Activated T-helper 17 cell treated with anti-CD3 and anti-CD28 coated beads, Interleukin-2, amount 50 U/mL, for 72 hours (primary cell): ENCODE measurements around the gene CKM. TPM values are rescaled to one million over a fixed set of nuclear protein-coding genes. Genes with fewer than 3 reads are reported as not detected.
"Not testable (repeated sequence)": the region's sequence is repeated elsewhere in the genome, so short reads cannot be mapped to it uniquely, and the experiment has no call there.

Source experiments
- ATAC-seq: fragments of 150-1000 bp; cut with Tn5 transposase; replicated peaks from 2 replicates; pipeline ENCODE4 v1.10.0; 2021; ENCODE audit warnings: mild to moderate bottlenecking, moderate library complexity
- H3K27ac Mint-ChIP-seq: one replicate; pipeline ENCODE4 v1.8.0; 2022; ENCODE audit warnings: mixed read lengths
- H3K27me3 Mint-ChIP-seq: one replicate; pipeline ENCODE4 v1.8.0; 2022; ENCODE audit warnings: mixed read lengths
- H3K36me3 Mint-ChIP-seq: one replicate; pipeline ENCODE4 v1.8.0; 2022; ENCODE audit warnings: low read depth, mild to moderate bottlenecking, mixed read lengths
- H3K4me1 Mint-ChIP-seq: one replicate; pipeline ENCODE4 v1.8.0; 2022; ENCODE audit warnings: mixed read lengths
- H3K4me3 Mint-ChIP-seq: one replicate; pipeline ENCODE4 v1.8.0; 2022; ENCODE audit warnings: mild to moderate bottlenecking, mixed read lengths
- H3K9me3 Mint-ChIP-seq: one replicate; pipeline ENCODE4 v1.8.0; 2022; ENCODE audit warnings: mixed read lengths
- total RNA-seq, 2 donors: library from RNA; stranded (reverse); gene quantifications; one replicate each; pipeline ENCODE4 v1.2.3, GENCODE V29; 2022

Gene CKM
- total RNA-seq, 2 donors from 2014 or later = not detected

DNA sequence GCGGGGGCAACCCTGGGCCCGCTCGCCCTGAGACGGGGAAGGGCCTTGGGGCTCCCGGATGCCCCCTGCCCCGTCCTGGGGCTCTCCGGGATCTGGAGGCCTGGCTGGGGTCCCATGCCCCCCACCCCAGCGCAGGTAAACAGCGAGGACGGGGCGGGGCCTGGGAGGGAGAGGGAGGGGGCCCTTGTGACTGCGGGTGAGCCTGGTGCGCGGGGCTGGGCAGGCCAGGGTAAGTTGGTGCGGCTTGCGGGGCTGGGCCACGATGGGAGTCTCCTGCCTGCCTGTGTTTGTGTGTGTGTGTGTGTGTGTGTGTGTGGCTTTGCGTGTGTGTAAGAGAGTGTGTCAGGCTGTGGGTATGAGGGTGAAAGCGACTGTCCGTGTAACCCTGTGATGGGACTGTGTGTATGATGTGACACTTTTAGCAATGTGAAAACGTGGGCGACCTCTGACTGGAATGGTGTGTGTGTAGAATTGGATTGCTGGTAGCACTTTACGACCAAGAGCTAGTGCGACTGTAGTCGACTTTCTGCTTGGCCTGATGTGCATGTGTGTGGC, 18.3 kb upstream of the CKM start:
- Mint-ChIP-seq H3K9me3 (no peaks in the 10 kb centered on the region), H3K27ac (no peak overlapping the region), H3K27me3 (peaks cover 26% of the 10 kb centered on the region), H3K4me1 (no peaks in the 10 kb centered on the region), H3K36me3 (no peaks in the 10 kb centered on the region), H3K4me3 (no peak overlapping the region)
- peak; percentile 7 for ATAC-seq

DNA sequence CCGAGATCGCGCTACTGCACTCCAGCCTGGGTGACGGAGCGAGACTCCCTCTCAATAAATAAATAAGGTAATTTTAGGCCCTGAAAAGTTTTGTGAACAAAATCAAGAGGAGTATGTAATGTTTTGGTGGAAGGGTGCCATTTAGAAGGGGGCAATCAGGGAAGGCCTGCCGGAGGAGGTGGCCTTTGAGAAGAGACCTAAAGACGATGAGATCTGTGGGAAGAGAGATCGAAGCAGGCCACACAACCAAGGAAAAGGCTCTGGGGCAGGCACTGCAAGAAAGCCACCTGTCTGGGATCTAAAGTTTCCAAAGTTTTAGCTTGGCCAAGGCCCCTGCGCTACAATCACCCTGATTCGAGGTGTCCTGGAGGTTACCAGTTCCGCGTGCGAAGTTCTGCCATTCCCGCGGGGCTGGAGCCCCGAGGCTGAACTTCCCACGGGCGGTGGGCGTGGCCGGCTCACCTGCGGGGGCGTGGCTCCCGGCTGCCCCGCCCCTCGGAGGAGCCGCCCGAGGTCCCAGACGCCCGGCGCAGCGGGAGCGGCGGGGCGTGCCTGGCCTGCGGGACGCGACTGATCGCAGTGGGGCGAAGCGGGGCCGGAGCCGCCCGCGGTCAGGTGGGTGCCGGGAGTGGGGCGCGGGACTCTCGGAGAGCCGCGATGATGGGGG, 17.7 kb upstream of the CKM start, which contains the start of gene KLC3:
TSS of gene KLC3 (plus strand) at position 519 of the 667 bp plus-strand sequence. CDS start 4,792 bp downstream, outside the sequence.
- Mint-ChIP-seq H3K36me3 (no peaks in the 10 kb centered on the region), H3K9me3 (no peaks in the 10 kb centered on the region), H3K4me3 (peak within 1 kb of the TSS; percentile 48), H3K27me3 (peaks cover 23% of the 10 kb centered on the region), H3K27ac (no peak within 1 kb of the TSS), H3K4me1 (no peaks in the 10 kb centered on the region)
- peak; percentile 48 for ATAC-seq

DNA sequence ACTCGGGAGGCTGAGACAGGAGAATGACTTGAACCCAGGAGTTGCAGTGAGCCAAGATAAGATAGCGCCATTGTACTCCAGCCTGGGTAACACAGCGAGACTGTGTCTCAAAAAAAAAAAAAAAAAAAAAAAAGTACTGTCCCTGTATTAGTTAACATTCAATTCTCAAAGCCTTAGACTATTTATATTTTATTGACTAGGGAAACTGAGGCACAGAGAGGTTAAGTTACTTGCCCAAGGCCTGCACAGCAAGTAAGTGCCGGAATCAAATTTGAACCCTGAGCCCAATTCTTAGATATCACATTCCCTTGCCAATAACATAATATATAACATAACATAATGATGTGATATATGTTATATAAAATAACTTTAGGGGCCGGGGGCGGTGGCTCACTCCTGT, 17.0 kb upstream of the CKM start:
- Mint-ChIP-seq H3K4me1 (no peaks in the 10 kb centered on the region), H3K9me3 (no peaks in the 10 kb centered on the region), H3K4me3 (peak overlapping the region; percentile 48), H3K27me3 (peaks cover 19% of the 10 kb centered on the region), H3K27ac (no peak overlapping the region), H3K36me3 (no peaks in the 10 kb centered on the region)
- ATAC-seq = no peak

DNA sequence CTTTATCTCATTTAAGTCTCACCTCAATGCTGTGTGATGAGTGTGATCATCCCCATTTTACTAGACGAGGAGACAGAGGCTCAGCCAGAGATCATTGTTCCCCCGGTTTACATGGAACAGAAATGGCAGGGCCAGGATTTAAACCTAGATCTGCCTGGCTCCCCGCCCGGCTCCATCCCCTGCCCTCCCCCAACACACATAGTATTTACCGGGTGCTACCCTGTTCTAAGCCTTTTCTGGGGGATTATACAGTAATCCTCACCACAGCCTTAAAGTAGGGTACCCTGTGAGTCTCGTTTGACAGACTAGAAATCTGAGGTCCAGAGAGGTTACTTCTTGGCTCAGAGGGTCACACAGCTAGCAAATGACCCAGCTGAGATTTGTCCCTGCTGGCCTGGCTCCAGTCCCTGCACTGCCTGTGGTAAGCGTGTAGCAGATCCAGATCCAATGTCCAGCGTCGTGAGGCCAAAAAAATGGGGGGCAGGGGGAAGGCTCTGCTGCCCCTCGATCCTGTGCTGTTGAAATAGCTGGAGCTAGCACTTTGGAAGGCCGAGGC, 14.1 kb upstream of the CKM start:
- Mint-ChIP-seq H3K4me3 (no peak overlapping the region), H3K27ac (no peak overlapping the region), H3K4me1 (no peaks in the 10 kb centered on the region), H3K27me3 (peaks cover 12% of the 10 kb centered on the region), H3K36me3 (no peaks in the 10 kb centered on the region), H3K9me3 (no peaks in the 10 kb centered on the region)
- no peak for ATAC-seq

DNA sequence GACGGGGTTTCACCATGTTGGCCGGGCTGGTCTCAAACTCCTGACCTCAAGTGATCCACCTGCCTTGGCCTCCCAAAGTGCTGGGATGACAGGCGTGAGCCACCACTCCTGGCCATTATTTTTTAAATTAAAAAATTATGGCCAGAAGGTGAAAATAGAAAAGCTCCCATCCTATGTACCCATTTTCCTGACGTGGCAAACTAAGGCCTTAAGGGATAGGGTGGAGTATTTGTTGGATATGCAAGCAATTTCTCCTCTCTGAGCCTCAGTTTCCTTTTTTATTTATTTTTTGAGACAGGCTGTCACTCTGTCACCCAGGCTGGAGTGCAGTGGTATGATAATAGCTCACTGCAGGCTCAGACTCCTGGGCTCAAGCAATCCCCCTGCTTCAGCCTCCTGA, 12.2 kb upstream of the CKM start:
- not testable (repeated sequence) for H3K4me3 Mint-ChIP-seq, H3K27ac Mint-ChIP-seq, H3K27me3 Mint-ChIP-seq, H3K4me1 Mint-ChIP-seq, H3K9me3 Mint-ChIP-seq, ATAC-seq, H3K36me3 Mint-ChIP-seq

DNA sequence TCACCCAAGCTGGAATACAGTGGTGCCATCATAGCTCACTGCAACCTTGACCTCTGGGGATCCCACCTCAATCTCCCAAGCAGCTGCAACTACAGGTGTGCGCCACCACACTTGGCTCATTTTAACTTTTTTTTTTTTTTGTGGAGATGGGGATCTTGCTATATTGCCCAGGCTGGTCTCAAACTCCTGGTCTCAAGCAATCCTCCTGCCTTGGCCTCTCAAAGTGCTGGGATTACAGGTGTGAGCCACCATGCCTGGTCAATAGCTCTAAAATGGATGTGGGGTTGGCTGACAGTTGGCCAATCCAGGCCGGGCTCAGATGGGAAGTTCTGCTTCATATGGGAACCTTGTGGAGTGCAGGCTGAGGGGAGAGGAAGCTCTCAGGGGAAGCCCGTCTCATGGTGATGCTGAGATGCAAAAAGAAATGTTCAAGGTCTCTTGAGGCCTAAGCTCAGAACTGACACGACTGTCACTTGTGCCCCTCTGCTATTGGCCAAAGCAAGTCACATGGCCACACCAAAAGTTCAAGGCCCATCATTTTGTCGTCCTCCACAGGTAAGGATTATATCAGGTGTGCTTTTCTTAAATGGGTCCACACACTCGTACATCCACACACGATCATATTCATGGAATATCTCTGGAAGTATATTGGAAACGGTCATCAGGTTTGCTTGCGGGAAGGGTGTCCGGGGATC, 11.1 kb upstream of the CKM start:
- peaks cover 7% of the 10 kb centered on the region for H3K27me3 Mint-ChIP-seq
- H3K9me3 Mint-ChIP-seq = no peaks in the 10 kb centered on the region
- no peak overlapping the region for H3K27ac Mint-ChIP-seq
- no peak overlapping the region for H3K4me3 Mint-ChIP-seq
- H3K4me1 Mint-ChIP-seq = no peaks in the 10 kb centered on the region
- no peak for ATAC-seq
- H3K36me3 Mint-ChIP-seq = no peaks in the 10 kb centered on the region

DNA sequence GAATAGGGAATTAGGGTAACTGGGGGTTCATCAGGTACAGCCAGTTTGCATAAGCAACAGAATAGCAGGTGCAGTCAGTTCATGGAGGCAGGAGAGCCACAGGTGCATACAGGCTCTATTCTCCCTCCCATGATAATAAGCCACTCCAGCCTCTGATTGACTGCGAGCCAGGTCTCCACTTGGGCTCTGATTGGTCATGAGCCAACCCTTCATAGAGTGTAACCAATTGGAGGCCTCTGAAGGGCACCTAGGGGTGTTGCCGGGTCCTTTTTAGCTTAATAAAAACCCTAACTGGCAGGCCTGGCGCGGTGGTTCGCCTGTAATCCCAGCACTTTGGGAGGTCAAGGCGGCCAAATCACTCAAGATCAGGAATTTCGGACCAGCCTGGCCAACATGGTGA, 8.7 kb upstream of the CKM start:
- Mint-ChIP-seq H3K4me1 (no peaks in the 10 kb centered on the region), H3K27ac (no peak overlapping the region), H3K9me3 (no peaks in the 10 kb centered on the region), H3K27me3 (no peaks in the 10 kb centered on the region), H3K4me3 (no peak overlapping the region), H3K36me3 (no peaks in the 10 kb centered on the region)
- no peak for ATAC-seq

DNA sequence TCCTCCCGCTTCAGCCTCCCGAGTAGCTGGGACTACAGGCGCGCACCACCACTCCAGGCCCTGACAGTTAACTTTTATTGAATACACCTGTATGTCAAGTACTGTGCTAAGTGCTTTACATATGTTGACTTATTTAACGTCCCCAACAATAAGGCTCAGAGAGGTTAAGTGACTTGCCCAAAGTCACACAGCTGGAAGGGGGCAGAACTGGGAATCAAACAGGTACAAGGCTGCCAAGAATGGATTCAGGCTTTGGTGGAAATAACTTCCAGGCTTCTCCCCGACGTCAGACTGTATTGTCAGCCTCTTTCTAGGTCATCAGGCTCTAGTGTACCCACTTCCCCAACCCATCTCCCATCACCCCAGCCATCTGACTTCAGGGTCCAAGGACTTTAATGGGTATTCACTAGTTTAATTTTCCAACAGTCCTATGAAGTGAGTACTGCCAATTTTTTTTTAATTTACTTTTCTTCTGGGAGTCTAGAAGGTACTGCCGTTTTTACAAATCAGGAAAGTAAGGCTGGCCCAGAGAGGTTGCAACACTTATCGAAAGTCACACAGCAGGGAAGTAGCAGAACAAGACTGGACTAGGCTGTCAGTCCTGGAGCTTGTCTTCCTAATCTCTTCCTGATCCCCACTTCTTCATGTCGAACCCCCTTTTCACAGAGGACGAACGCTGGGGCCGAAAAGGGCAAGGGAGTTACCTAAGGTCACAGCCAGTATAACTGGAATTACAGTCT, 4.9 kb upstream of the CKM start:
- no peak for ATAC-seq
- H3K36me3 Mint-ChIP-seq = no peaks in the 10 kb centered on the region
- H3K4me3 Mint-ChIP-seq = no peak overlapping the region
- no peaks in the 10 kb centered on the region for H3K4me1 Mint-ChIP-seq
- peaks cover 8% of the 10 kb centered on the region for H3K27me3 Mint-ChIP-seq
- no peak overlapping the region for H3K27ac Mint-ChIP-seq
- no peaks in the 10 kb centered on the region for H3K9me3 Mint-ChIP-seq

DNA sequence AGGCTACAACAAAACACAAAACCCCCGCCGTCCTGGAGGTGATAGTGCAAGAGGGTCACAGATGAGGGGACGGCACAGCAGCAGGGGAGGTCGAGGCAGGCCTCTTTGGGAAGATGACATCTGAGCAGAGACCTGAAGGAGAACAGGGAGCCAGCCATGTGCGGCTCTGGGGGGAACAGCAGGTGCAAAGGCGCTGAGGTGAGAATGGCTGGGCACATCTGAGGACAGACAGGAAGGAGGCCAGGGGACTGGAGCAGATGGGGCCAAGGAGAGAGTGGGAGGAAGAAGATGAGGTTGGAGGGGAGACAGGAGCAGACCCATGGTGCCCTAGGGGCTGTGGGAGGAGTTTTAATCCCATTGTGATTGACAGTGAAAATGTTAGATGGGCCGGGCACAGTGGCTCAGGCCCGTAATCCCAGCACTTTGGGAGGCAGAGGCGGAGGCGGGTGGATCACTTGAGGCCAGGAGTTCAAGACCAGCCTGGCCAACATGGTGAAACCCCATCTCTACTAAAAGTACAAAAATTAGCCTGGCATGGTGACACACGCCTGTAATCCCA, 1.8 kb upstream of the CKM start:
- no peaks in the 10 kb centered on the region for H3K4me1 Mint-ChIP-seq
- peaks cover 12% of the 10 kb centered on the region for H3K27me3 Mint-ChIP-seq
- H3K9me3 Mint-ChIP-seq = no peaks in the 10 kb centered on the region
- no peak for ATAC-seq
- H3K36me3 Mint-ChIP-seq = no peaks in the 10 kb centered on the region
- H3K27ac Mint-ChIP-seq = no peak overlapping the region
- H3K4me3 Mint-ChIP-seq = no peak overlapping the region

DNA sequence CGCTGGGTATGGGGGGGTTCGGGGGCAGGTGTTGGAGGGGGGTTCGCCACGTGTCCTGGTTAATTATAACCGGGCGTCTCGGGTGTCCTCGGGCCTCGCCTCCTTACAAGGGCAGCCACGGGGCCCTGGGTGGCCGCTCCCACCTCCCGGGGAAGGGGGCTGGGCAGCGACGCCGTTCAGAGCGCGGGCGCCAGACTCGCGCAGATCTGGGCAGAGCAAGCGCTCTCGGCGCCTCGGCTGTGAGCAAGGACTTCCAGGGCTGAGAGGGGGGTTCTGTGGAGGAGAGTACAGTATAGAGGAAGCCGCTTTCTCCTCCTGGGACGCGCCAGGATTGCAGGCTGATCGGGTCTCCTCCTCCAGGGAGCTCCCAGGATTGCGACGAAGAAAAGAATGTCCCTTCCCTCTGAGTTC, 1.0 kb upstream of the CKM start:
- ATAC-seq = no peak
- no peaks in the 10 kb centered on the region for H3K9me3 Mint-ChIP-seq
- no peak overlapping the region for H3K4me3 Mint-ChIP-seq
- H3K4me1 Mint-ChIP-seq = no peaks in the 10 kb centered on the region
- H3K36me3 Mint-ChIP-seq = no peaks in the 10 kb centered on the region
- no peak overlapping the region for H3K27ac Mint-ChIP-seq
- H3K27me3 Mint-ChIP-seq = peaks cover 12% of the 10 kb centered on the region

DNA sequence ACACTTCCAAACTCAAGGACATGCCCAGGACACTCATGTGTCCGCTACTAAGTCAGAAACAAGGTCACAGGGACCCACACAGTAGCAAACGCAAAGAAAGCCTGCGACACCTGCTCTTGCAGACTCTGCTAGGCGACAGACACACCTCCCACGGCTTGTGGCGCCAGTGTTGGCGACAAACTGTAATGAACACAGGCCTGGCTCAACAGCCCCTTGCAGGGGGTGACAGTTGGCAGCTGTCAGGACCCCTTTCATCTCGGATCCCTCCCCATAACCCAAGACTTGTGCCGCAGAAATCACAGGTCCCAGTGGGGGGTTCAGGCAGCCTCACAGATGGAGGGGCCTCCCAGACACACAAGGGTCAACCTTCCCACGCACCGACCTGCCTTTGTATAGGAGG, 364 bp downstream of the CKM start:
- H3K4me1 Mint-ChIP-seq = no peaks in the 10 kb centered on the region
- no peak overlapping the region for H3K27ac Mint-ChIP-seq
- no peaks in the 10 kb centered on the region for H3K36me3 Mint-ChIP-seq
- no peaks in the 10 kb centered on the region for H3K9me3 Mint-ChIP-seq
- peaks cover 21% of the 10 kb centered on the region for H3K27me3 Mint-ChIP-seq
- no peak overlapping the region for H3K4me3 Mint-ChIP-seq
- no peak for ATAC-seq

DNA sequence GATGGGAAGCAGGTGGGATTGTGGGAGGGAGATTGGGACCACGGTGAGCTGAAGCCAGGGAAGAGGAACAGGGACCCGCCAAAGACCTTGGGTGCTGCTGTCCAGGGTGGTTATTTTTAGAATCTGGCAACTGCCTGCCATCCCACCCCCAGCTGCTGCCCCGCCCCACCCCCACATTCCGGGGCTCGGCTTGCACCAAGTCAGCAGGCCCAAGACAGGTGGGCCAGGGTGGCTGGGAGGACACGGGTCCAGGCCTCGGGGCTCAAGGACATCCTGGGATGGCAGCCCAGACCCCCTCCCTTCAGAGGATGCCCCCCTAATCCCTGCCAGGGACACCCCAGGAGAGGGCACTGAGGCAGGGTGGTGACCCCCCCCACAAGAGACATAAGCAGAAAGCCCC, 827 bp downstream of the CKM start:
- no peak for ATAC-seq
- Mint-ChIP-seq H3K36me3 (no peaks in the 10 kb centered on the region), H3K27me3 (peaks cover 23% of the 10 kb centered on the region), H3K4me1 (no peaks in the 10 kb centered on the region), H3K4me3 (no peak overlapping the region), H3K27ac (no peak overlapping the region), H3K9me3 (no peaks in the 10 kb centered on the region)

DNA sequence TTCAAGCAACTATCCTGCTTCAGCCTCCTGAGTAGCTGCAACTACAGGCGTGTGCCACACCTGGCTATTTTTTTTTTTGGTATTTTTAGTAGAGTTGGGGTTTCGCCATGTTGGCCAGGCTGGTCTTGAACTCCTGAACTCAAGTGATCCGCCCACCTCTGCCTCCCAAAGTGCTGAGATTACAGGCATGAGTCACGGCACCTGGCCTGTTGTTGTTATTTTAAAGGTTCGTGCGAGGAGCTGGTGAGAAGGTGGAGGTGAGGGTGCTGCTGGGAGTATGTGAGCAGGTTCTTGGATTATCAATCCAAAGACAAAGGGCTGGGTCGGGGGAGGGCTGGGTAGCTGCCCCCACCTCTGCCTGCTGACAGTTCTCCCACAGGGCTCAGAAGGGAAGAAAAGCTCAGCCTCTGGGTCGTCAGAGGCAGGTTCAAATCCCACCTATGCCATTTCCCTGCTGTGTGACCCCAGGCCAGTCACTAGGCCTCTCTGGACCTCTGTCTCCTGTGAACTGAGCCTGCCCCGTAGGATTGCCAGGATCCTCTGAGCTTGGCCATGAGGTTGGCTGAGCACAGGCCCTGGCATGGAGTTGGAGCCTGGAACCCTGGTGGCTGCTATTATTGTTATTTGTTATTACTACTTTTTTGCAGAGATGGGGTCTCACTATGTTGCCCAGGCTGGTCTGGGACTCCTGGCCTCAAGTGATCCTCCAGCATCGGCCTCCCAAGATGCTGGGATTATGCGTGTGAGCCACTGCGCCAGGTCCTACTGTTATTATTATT, 1.5 kb downstream of the CKM start:
- Mint-ChIP-seq H3K27ac (no peak overlapping the region), H3K36me3 (no peaks in the 10 kb centered on the region), H3K27me3 (peaks cover 29% of the 10 kb centered on the region), H3K9me3 (no peaks in the 10 kb centered on the region), H3K4me1 (no peaks in the 10 kb centered on the region), H3K4me3 (no peak overlapping the region)
- ATAC-seq = no peak

DNA sequence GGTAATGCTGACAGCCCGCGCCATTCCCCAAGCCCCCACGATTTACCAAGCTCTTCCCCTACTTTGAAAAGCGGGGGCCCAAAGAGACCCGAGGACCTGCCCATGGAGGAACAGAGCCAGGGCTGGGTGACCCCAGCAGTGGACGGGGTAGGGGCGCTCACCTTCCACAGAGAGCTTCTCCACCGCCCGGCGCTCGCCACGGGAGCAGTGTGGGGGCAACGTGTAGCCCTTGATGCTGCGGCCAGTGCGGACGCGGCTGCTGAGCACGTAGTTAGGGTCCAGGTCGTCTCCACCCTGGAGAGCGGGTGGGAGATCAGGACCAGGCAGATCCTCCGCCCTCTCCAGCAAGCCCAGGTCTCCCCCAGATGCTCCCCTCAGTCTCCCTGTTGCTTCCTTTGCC, 7.4 kb downstream of the CKM start:
- H3K4me3 Mint-ChIP-seq = no peak overlapping the region
- no peak overlapping the region for H3K27ac Mint-ChIP-seq
- no peaks in the 10 kb centered on the region for H3K36me3 Mint-ChIP-seq
- ATAC-seq = no peak
- peaks cover 29% of the 10 kb centered on the region for H3K27me3 Mint-ChIP-seq
- H3K9me3 Mint-ChIP-seq = no peaks in the 10 kb centered on the region
- no peaks in the 10 kb centered on the region for H3K4me1 Mint-ChIP-seq
